Measurements from ENCODE around the gene EPAS1. TPM values are rescaled to one million over a fixed set of nuclear protein-coding genes. Genes with fewer than 3 reads are reported as not detected.

Gene EPAS1
- total RNA-seq, 1 donor from 2014 or later, result 0.15 TPM

DNA sequence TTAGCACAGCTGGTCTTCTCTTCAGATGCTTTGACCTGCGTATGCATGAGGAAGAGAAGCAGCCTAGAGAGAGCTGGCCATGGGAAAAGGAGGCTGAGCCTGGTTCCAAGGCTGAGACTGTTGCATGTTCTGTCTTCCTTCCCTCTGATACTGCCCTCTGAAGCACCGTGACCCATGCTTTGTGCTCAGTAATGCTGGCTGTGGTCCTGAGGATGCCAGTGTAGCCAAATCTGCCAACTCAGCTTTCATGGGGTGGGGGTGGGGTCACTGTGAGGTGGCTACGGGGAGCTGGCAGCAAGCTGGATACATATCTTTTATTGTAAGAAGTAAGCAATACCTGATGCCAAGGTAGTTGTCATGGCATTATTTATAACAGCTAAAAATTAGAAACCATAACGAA, 41.5 kb downstream of the EPAS1 start:
- Histone ChIP-seq H3K79me2 (ENCODE audit: low read depth) (no peaks in the 10 kb centered on the region), H3K36me3 (no peaks in the 10 kb centered on the region), H4K20me1 (ENCODE audit: low read depth) (no peaks in the 10 kb centered on the region), H3K4me3 (no peak overlapping the region), H3K4me1 (peaks cover 21% of the 10 kb centered on the region), H3K9ac (no peak overlapping the region), H2AFZ (replicated peaks) (no peak overlapping the region), H3F3A (ENCODE audit: low read depth) (no peaks in the 10 kb centered on the region), H3K9me3 (ENCODE audit: low read depth) (no peaks in the 10 kb centered on the region), H3K4me2 (no peak overlapping the region), H3K27ac (no peak overlapping the region), H3K27me3 (no peaks in the 10 kb centered on the region)
- peaks cover 10% of the 10 kb centered on the region for H3K27me3 Mint-ChIP-seq (ENCODE audit: insufficient read depth, low read depth)
- no peak overlapping the region for H3K27ac Mint-ChIP-seq
- H3K4me1 Mint-ChIP-seq, result peaks cover 37% of the 10 kb centered on the region
- no peak for DNase-seq (ENCODE audit: low spot score)
- TF ChIP-seq, protein P1, sequence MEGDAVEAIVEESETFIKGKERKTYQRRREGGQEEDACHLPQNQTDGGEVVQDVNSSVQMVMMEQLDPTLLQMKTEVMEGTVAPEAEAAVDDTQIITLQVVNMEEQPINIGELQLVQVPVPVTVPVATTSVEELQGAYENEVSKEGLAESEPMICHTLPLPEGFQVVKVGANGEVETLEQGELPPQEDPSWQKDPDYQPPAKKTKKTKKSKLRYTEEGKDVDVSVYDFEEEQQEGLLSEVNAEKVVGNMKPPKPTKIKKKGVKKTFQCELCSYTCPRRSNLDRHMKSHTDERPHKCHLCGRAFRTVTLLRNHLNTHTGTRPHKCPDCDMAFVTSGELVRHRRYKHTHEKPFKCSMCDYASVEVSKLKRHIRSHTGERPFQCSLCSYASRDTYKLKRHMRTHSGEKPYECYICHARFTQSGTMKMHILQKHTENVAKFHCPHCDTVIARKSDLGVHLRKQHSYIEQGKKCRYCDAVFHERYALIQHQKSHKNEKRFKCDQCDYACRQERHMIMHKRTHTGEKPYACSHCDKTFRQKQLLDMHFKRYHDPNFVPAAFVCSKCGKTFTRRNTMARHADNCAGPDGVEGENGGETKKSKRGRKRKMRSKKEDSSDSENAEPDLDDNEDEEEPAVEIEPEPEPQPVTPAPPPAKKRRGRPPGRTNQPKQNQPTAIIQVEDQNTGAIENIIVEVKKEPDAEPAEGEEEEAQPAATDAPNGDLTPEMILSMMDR (IDR thresholded peaks at IDR 0.05), result no peak
- no peak for TF ChIP-seq EZH2phosphoT487 (IDR thresholded peaks at IDR 0.05)
- no peak for TF ChIP-seq EZH2 (IDR thresholded peaks at IDR 0.05)
- peaks cover 4% of the 10 kb centered on the region for H3K9me3 Mint-ChIP-seq
- H3K4me3 Mint-ChIP-seq, result no peak overlapping the region
- no peaks in the 10 kb centered on the region for H3K36me3 Mint-ChIP-seq

DNA sequence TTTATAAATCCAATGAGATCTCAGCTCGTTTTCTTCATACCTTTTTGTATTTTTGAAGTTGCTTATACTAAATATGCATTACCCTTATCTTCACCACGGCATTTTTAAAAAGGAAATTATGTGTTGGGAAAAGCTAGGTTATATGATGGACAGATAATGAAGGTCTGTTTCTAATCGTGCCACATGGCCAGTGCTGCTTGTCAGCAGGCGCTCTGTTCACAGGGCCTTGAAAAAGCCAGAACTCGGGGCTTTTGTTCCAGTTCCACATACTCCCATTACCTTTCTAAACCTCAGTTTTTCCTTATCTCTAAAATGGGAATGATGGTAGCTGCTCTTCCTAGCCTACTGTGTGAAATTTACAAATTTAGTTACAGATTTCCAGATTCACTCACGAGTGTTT, 42.0 kb downstream of the EPAS1 start:
- no peaks in the 10 kb centered on the region for H3F3A ChIP-seq (ENCODE audit: low read depth)
- H3K9me3 ChIP-seq (ENCODE audit: low read depth), result no peaks in the 10 kb centered on the region
- no peaks in the 10 kb centered on the region for H3K27me3 ChIP-seq
- Mint-ChIP-seq H3K27ac (no peak overlapping the region), H3K4me1 (peaks cover 37% of the 10 kb centered on the region), H3K4me3 (no peak overlapping the region), H3K36me3 (no peaks in the 10 kb centered on the region), H3K9me3 (peaks cover 3% of the 10 kb centered on the region), H3K27me3 (ENCODE audit: insufficient read depth, low read depth) (peaks cover 9% of the 10 kb centered on the region)
- no peak for TF ChIP-seq EZH2phosphoT487 (IDR thresholded peaks at IDR 0.05)
- TF ChIP-seq, protein P1 (IDR thresholded peaks at IDR 0.05), result no peak
- TF ChIP-seq EZH2 (IDR thresholded peaks at IDR 0.05), result no peak
- H3K27ac ChIP-seq, result no peak overlapping the region
- peaks cover 21% of the 10 kb centered on the region for H3K4me1 ChIP-seq
- no peak overlapping the region for H3K9ac ChIP-seq
- no peak overlapping the region for H3K4me3 ChIP-seq
- no peaks in the 10 kb centered on the region for H3K36me3 ChIP-seq
- no peak for DNase-seq (ENCODE audit: low spot score)
- no peak overlapping the region for H3K4me2 ChIP-seq
- H4K20me1 ChIP-seq (ENCODE audit: low read depth), result no peaks in the 10 kb centered on the region
- H3K79me2 ChIP-seq (ENCODE audit: low read depth), result no peaks in the 10 kb centered on the region
- no peak overlapping the region for H2AFZ ChIP-seq (replicated peaks)

DNA sequence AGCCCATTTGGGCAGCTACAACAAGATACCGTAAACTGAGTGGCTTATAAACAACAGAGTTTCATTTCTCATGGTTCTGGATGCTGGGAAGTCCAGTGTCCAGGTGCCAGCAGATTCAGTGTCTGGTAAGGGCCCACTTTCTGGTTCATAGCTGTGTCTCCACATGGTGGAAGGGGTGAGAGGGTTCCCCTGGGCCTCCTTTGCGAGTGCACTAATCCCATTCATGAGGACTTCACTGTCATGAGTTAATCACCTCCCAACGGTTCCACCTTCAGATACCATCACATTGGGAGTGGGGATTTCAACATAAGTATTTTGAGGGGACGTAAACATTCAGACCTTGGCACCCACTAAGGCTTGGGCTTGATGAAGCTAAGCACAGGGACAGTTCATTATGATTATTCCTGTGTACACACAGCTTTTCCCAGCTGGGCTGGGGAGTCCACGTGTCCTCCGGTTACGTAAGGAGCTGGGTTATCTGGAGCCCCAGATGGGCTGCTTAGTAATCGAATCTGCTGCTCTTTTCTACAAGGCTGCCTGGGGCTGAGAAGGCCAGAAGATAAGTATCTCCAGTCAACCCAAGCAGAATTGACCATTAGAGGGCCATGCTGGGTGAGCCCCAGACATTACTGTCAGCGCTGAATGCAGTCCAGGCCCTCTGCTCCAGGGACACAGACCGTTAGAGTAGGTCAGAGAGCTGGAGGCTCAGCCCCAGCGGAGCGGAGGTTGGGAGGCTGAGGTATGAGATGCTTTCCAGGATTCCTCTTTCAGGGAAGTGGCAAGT, 42.7 kb downstream of the EPAS1 start:
- Histone ChIP-seq H3K27ac (no peak overlapping the region), H3K9me3 (ENCODE audit: low read depth) (no peaks in the 10 kb centered on the region), H3K4me1 (peaks cover 21% of the 10 kb centered on the region), H3K79me2 (ENCODE audit: low read depth) (no peaks in the 10 kb centered on the region), H3K4me2 (no peak overlapping the region), H3K9ac (no peak overlapping the region), H4K20me1 (ENCODE audit: low read depth) (no peaks in the 10 kb centered on the region), H3K36me3 (no peaks in the 10 kb centered on the region), H3F3A (ENCODE audit: low read depth) (no peaks in the 10 kb centered on the region), H3K4me3 (no peak overlapping the region), H3K27me3 (no peaks in the 10 kb centered on the region), H2AFZ (replicated peaks) (no peak overlapping the region)
- H3K36me3 Mint-ChIP-seq, result no peaks in the 10 kb centered on the region
- no peak overlapping the region for H3K4me3 Mint-ChIP-seq
- DNase-seq (ENCODE audit: low spot score), result no peak
- TF ChIP-seq, protein P1 (IDR thresholded peaks at IDR 0.05), result no peak
- TF ChIP-seq EZH2 (IDR thresholded peaks at IDR 0.05), result no peak
- TF ChIP-seq EZH2phosphoT487 (IDR thresholded peaks at IDR 0.05), result no peak
- H3K27me3 Mint-ChIP-seq (ENCODE audit: insufficient read depth, low read depth), result peaks cover 6% of the 10 kb centered on the region
- H3K4me1 Mint-ChIP-seq, result peaks cover 34% of the 10 kb centered on the region
- no peaks in the 10 kb centered on the region for H3K9me3 Mint-ChIP-seq
- H3K27ac Mint-ChIP-seq, result no peak overlapping the region
